ENCODE measurements around the gene ZNF503. TPM values are rescaled to one million over a fixed set of nuclear protein-coding genes. Genes with fewer than 3 reads are reported as not detected.

ZNF503 gene
- total and polyA plus RNA-seq, 2 experiments from 2014 or later = 0.21 TPM; not detected in 1

GRCh38 chr10:75443362-75443761 lies 41.8 kb upstream of the ZNF503 start:
- H3K4me3 Mint-ChIP-seq = no peak overlapping the region
- H2AFZ ChIP-seq = no peak overlapping the region
- H4K20me1 ChIP-seq (replicated peaks; ENCODE audit: insufficient read depth) = no peaks in the 10 kb centered on the region
- H3K36me3 ChIP-seq (ENCODE audit: insufficient read depth) = no peaks in the 10 kb centered on the region
- H3K4me3 ChIP-seq = no peak overlapping the region
- H3K27ac ChIP-seq (ENCODE audit: low read depth) = no peak overlapping the region
- DNase-seq (ENCODE audit: low spot score) (no peak), ATAC-seq (no peak)
- peaks cover 6% of the 10 kb centered on the region; the same call in 1 of the 3 replicates for H3K36me3 Mint-ChIP-seq (ENCODE audit: low read depth)
- no peak for TF ChIP-seq CTCF (conservative IDR thresholded peaks at IDR 0.05; ENCODE audit: low read depth in 2 of 2)
- TF ChIP-seq NANOG (IDR thresholded peaks at IDR 0.05; ENCODE audit: borderline replicate concordance) = no peak
- no peak for TF ChIP-seq STAT1 (IDR thresholded peaks at IDR 0.05; ENCODE audit: unreplicated experiment)
- no peak for TF ChIP-seq POLR2AphosphoS5 (IDR thresholded peaks at IDR 0.05; ENCODE audit: low read depth)
- TF ChIP-seq ZNF114 (CRISPR knock-in tag; IDR thresholded peaks at IDR 0.05) = no peak
- no peak for TF ChIP-seq ZNF462 (CRISPR knock-in tag; IDR thresholded peaks at IDR 0.05)
- no peak for TF ChIP-seq EZH2phosphoT487 (IDR thresholded peaks at IDR 0.05; ENCODE audit: unreplicated experiment)
- no peak for TF ChIP-seq ETS1 (IDR thresholded peaks at IDR 0.05)
- no peak overlapping the region for H3K4me2 ChIP-seq
- no peaks in the 10 kb centered on the region for H3K9me2 ChIP-seq (ENCODE audit: insufficient read depth)
- H3K27me3 ChIP-seq (ENCODE audit: insufficient read depth) = peaks cover 16% of the 10 kb centered on the region
- peaks cover 15% of the 10 kb centered on the region; the same call in 2 of the 3 replicates for H3K4me1 Mint-ChIP-seq
- no peak overlapping the region for H3K27ac Mint-ChIP-seq
- H3K27me3 Mint-ChIP-seq (ENCODE audit: insufficient read depth, low read depth, poor library complexity) = peaks cover 13% of the 10 kb centered on the region
- no peaks in the 10 kb centered on the region for H3K79me2 ChIP-seq (replicated peaks; ENCODE audit: insufficient read depth)
- H3K4me1 ChIP-seq (ENCODE audit: insufficient read depth) = peaks cover 12% of the 10 kb centered on the region
- H3F3A ChIP-seq (replicated peaks; ENCODE audit: low read depth) = no peaks in the 10 kb centered on the region
- H3K9me3 Mint-ChIP-seq = peaks cover 18% of the 10 kb centered on the region
